ENCODE results near the gene TH. TPM values are rescaled to one million over a fixed set of nuclear protein-coding genes. Genes with fewer than 3 reads are reported as not detected.
A peak's percentile ranks its signal among the peaks of the same experiment; 100 is the strongest.

TH gene
- total and polyA plus RNA-seq, 2 of the 8 experiments (the other 6 are each of a cell fraction or from before 2014, with no cell fraction given), result 0.09 TPM; not detected in 1

- CTCF ChIA-PET (ENCODE audit: partially characterized antibody), result interaction anchor here (0.6 to 4.3 kb wide), 44 partner anchors 8 to 495 kb away, joined by 3 to 44 read pairs (median 4); partner anchors contain the start of genes C11orf21, TH and TSPAN32
- Histone ChIP-seq H2AFZ (ENCODE audit: low read length) (no peak overlapping the region), H3K79me1 (ENCODE audit: low read depth, low read length) (no peaks in the 10 kb centered on the region), H4K8ac (ENCODE audit: extremely low read depth, insufficient read depth, low read length) (peak overlapping the region; percentile 38), H3K18ac (ENCODE audit: extremely low read depth, low read length) (no peak overlapping the region), H2BK12ac (ENCODE audit: low read depth, low read length) (peak overlapping the region; percentile 45; the same call in 1 of the 2 replicates), H4K91ac (replicated peaks; ENCODE audit: insufficient read length, low read length) (peak overlapping the region; percentile 98), H3K27me3 (replicated peaks in 1 of 4; ENCODE audit: control insufficient read depth in 3 of 4, extremely low read depth in 1 of 4, insufficient read depth in 3 of 4, low read length in 3 of 4) (peaks cover 0 to 16% (median 5%) of the 10 kb centered on the region in 4 experiments; a peak in 2 of 7 replicates), H2BK5ac (ENCODE audit: low read depth, low read length) (0 out of 2 replicates have a peak overlapping the region, but pooled peaks have one; percentile 11), H2BK15ac (ENCODE audit: low read length) (peak overlapping the region; percentile 67), H2AK5ac (ENCODE audit: low read depth, low read length) (peak overlapping the region; percentile 94), H3K36me3 (ENCODE audit: control insufficient read depth in 2 of 4, insufficient read depth in 4 of 4, low read length in 3 of 4) (no peaks in the 10 kb centered on the region), H3K23me2 (ENCODE audit: low read depth, low read length) (peaks cover 9% of the 10 kb centered on the region; the same call in 1 of the 2 replicates), H2BK120ac (replicated peaks; ENCODE audit: low read depth, low read length) (no peak overlapping the region), H3K23ac (ENCODE audit: insufficient read length) (no peak overlapping the region), H3K4me3 (ENCODE audit: extremely low read depth in 1 of 4, insufficient read depth in 2 of 4, low read depth in 3 of 4, low read length in 4 of 4) (no peak overlapping the region), H3K9me3 (ENCODE audit: insufficient read depth in 2 of 2, low read depth in 1 of 2, low read length in 1 of 2) (no peaks in the 10 kb centered on the region), H3K79me2 (ENCODE audit: control insufficient read depth in 1 of 2, insufficient read depth in 2 of 2, low read length in 2 of 2) (no peaks in the 10 kb centered on the region), H3K14ac (ENCODE audit: insufficient read length) (no peak overlapping the region), H4K5ac (ENCODE audit: insufficient read length, low read depth, low read length) (peak overlapping the region; percentile 10), H3K4ac (replicated peaks; ENCODE audit: insufficient read length, low read depth, low read length) (peak overlapping the region; percentile 69), H3K4me2 (ENCODE audit: insufficient read depth in 1 of 2, low read depth in 2 of 2, low read length in 2 of 2) (no peak overlapping the region; a peak in 1 of 4 replicates), H3K56ac (replicated peaks; ENCODE audit: insufficient read length, low read depth, low read length) (peak overlapping the region; percentile 100), H3K9ac (replicated peaks in 1 of 4; ENCODE audit: extremely low read depth in 1 of 4, low read depth in 3 of 4, low read length in 3 of 4) (no peak overlapping the region), H4K20me1 (replicated peaks in 1 of 2; ENCODE audit: control insufficient read depth in 1 of 2, insufficient read depth in 2 of 2, low read length in 2 of 2) (peaks cover 0 to 12% of the 10 kb centered on the region in 2 experiments), H3K4me1 (replicated peaks in 1 of 4; ENCODE audit: control insufficient read depth in 3 of 4, insufficient read depth in 4 of 4, low read length in 3 of 4) (no peaks in the 10 kb centered on the region; a peak in 2 of 7 replicates), H2BK20ac (ENCODE audit: low read length) (no peak overlapping the region), H3K27ac (ENCODE audit: low read depth, low read length) (no peak overlapping the region)
- peak; percentile 19 for FAIRE-seq
- peak in 1 of 2 experiments; percentile 69 for DNase-seq (ENCODE audit: low read depth in 1 of 2, low spot score in 2 of 2)
- POLR2A ChIA-PET (ENCODE audit: partially characterized antibody), result no interaction called here
- 62% methylated on average over 21 of the region's 21 CpGs; no CpG with 5 or more reads in 1 of the 2 experiments for WGBS, 2 experiments (ENCODE audit: extremely low coverage in 1 of 2, insufficient coverage in 1 of 2, insufficient read length in 1 of 2, insufficient replicate concordance in 2 of 2, low coverage in 1 of 2, low lambda C conversion rate in 2 of 2, missing lambda C conversion rate in 1 of 2)
- TF ChIP-seq KDM5A (IDR thresholded peaks at IDR 0.05; ENCODE audit: low read length), result no peak
- no peak for TF ChIP-seq CHD2 (IDR thresholded peaks at IDR 0.05; ENCODE audit: low read length)
- TF ChIP-seq RAD21 (IDR thresholded peaks at IDR 0.05 in 1 of 2, conservative IDR thresholded peaks at IDR 0.05 in 1 of 2; ENCODE audit: low read depth in 2 of 2, low read length in 2 of 2), result peak; percentile 62 to 77
These were observed 15.2 kb upstream of the TH start for GRCh38 chr11:2186669-2187279.
